Stimulated activated CD8-positive, alpha-beta memory T cell treated with anti-CD3 and anti-CD28 coated beads, Interleukin-2, amount 100 ng/mL, for 1 hour (primary cell): ENCODE measurements around the gene RRP8.

Experiments used
- DNase-seq, 2 donors: peaks; one replicate each; pipeline ENCODE4 v3.0.0-alpha.2; 2020; ENCODE audit warnings: low read depth in 2 of 2

The RRP8 gene

DNA sequence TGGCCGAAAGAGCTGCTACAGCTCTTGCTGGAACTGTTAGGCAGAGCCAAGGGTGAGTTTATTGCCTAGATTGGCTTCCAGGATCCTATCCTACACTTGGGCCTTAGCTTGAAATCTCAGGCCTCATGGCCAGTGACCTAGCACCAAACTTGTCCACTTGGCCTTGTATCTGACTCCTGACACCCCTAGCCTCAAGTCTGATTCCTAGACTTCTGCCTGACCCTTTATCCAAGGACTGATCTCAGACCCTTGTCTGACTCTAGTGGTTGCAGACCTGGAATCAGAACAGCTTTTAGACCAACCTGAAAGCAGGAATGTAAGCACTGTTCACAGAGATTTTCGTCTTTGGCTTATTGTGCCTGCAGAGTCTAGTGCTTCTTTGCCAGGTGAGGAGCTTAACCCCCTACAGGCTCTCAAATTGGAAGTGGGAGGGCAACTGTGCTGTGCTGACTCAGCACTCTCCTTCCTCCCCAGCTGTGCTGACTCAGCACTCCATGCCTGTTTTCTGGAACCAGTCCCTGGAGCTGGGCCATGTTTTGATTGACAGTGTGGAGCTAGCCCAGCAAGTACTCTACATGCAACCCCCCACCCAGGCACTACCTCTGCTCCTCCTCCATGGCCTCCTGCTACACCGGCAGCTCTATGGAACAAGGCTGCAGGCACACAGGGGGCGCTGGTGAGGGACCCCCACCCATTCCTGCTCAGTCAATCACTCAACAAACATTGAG is 35.1 kb downstream of the RRP8 start:
- DNase-seq = no peak

DNA sequence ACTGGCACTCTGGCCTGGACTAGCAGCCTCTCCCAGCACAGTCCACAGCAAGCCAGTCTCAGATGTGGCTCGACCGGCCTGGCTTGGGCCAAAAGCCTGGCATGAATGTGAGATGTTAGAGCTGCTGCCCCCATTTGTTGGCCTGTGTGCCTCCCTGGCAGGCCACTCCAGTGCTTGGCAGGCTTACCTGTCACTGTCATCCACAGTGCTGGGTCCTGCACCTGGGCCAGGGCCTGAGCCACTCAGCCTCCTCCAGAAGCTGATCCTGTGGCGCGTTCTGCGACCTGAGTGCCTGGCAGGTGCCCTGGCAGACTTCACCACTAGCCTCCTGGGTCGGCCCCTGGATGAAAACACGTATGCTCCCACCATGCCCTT is 36.1 kb downstream of the RRP8 start:
- DNase-seq = no peak

DNA sequence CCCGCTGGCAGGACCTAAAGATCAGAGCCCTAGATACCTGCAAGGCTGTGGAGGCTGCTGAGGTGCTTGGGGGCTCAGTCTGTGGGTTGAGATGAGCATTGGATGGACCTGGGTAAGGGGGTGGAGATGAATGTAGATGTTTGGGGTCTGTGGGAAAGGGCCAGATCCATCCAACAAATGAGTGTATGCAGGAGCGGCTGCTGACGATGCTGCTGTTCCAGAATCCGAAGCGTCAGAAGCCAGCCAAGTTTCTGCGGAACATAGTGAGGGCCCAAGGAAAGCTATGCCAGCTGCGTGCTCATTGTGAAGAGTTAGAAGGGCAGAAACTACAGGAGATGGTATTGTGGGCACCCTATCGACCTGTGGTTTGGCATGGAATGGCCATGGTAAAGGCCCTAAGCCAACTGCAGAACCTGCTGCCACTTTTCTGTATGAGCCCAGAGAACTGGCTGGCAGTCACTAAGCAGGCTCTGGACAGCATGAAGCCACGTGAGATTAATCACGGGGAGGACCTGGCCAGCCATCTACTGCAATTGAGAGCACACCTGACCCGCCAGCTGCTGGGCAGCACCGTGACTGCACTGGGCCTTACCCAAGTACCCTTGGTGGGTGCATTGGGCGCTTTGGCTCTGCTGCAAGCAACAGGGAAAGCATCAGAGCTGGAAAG is 36.6 kb downstream of the RRP8 start:
- no peak for DNase-seq

DNA sequence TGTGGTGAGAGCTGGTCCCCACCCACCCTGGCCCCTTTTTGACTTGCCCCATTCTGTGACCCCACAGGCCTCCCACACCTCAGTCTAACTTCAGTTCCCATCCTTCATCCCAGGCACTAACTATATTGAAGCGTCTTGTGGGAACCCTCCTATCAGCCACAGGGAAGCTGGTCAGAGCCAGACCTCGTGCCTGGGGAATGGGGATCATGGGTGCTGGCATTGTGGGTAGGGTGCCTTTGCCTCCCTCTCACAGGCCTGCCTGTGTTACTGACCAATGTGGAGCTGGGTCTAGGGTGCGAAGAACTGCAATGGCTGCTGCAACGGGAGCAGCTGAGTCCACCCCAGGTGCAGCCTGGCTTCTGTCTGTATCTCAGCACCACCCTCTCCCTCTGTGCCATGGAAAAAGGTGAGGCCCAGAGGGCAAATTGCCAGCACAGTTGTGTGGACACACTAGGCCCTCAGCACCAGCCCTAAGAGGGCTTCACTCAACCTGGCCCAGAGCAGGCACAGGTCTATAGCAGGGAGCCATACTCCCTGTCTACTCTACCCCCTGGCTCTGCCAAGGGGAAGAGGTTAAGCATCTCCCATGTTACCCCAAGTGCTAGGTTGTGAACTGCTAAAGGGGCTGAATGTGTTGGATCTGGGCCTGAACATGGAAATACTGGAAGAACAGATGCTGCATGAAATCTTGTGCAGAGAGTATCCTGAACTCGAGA is 37.3 kb downstream of the RRP8 start:
- DNase-seq = no peak

DNA sequence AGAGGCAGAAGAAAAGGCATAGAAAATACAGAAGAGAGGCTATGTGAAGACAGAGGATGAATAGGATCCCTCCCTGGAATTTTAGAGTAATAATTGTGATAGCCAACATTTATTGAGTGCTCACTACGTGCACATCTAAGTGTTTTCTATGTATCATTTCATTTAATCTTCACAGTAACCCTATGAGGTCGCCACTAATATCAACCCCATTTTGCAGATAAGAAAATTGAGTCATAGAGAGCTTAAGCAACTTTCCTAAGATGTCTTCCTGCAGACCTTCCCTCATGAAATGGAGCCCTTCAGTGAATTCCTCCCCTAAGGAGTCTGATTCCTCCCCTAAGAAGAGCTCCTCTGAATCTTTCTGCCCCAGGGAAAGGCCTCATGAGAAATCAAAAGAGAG is 38.1 kb downstream of the RRP8 start:
- DNase-seq = no peak

DNA sequence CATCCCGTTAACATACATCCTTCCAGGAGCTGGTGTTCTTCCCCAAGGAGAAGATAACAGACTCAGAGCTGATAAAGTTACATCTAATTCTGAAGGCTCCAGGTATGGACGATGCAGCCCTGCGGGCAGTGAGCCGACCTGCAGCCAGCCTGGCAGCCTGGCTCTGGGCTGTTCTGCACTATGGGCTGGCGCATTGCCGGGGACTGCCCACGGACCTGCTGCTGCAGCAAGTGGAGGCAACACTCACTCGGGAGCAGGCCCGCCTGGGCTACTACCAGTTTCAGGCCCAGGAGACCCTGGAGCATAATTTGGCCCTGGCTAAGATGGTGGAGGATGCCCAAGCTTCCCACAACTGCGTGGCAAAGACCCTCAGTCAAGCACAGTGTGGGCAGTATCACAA is 39.7 kb downstream of the RRP8 start:
- DNase-seq = no peak

DNA sequence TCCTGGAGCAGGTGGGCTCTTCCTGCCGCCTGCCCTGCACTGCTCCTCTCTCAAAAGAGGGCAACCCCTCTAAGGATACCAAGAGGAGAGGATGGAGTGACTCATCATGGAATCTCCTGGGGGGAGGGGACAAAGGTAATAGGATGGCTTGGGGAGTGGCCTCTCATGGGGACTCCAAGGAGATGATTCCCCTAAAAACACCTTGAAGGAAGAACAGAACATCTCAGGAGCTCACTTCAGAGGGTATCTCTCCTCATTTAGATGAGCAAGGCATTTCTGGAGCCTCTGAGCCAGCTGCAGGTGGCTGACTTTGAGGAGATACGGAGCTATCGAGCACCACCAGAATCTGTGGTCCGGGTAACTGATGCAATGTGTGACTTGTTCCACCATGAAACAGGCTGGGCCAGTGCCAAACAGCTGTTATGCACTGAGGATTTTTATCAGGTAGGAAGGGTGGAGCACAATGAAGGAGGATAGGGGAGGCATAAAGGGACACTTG is 40.2 kb downstream of the RRP8 start:
- no peak for DNase-seq

DNA sequence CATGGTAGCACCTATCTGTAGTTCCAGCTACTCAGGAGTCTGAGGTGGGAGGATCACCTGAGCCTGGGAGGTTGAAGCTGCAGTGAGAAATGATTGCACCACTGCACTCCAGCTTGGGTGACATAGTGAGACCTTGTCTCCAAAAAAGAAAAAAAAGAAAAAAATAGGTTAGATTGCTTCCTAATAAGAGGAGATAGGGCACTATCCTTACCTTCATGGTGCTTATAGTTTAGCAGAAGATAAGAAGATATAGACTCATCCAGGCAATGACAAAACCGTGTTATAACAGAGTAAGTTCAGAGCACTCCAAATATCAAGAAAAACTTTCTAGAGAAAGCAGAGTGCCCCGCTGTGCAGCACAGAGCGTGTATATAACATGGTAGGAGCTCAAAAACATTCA is 42.1 kb downstream of the RRP8 start:
- DNase-seq = no peak

DNA sequence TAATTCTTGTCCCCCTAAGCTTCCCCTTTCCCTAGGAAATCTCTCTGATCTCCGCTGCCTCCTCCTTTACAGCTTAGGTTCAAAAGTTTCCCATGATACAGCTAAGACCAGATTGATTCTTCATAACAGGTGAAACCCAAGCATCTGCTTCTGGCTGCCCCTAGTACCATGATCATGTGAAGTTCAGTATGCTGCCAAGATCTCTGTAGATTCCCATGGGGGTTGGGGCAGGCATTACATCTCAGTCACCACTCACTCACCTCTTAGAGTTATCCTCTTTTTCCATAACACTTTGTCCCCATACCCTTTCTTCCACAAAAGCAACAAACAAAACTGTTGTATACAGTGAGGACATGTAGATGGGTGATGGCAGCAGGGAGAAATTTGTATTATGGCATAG is 44.0 kb downstream of the RRP8 start:
- DNase-seq = no peak

DNA sequence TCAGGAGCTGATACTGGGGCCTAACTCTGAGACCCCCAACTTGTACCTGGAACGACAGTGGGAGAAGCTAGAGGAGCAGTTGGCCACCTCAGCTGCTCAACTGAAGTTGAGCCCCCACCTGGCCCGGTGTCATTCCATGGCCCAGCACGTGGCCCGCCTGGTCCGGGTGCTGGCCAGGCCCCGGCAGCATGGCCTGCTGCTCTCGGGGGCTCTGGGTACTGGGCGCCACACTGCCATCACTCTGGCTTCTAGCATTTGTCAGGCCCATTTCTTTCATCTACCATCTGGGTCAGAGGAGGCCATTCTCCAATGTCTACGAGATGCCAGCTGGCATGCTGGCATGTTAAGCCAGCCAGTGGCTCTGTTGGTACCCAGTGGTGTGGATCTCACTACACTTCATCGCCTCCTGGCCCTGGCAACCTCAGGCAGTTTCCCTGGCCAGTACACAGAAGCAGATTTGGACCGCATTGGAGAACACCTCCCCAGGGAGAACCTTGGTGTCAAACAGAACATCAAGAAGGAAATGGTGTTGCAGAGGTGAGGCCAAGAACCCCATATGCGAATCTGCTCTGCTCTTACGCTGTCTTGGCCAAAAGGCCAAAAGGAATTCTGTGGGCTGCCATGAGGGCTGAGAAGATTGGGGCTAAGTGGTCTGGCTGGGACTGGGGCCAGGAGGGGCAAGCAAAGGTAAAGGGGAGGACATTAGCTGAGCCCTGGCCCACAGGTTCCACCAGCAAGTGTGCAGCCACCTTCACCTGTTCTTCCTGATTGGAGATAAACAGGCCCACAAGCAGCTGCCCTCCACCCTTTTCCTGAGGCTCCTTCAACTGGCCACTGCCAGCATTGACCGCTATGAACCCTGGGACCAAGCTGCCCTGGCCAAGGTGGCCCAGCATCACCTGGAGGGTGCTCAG is 45.4 kb downstream of the RRP8 start:
- no peak for DNase-seq

DNA sequence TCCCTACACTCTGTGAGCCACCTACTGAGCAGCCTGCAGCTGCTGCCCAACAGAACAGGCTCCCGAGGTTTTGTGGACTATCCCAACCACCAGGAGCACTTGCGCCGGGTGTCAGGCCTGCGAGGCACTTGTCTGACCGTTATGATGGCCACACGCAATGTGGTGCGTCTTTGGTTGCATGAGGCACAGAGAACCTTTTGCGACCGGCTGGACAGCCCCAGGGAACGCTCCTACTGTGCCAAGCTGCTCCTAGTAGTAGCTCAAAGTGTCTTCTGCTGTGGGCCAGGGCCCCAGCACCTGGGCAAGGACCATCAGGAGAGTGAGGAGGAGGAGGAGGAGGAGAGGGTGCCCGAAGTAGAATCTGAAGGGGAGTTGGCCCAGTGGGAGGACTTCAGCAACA is 46.4 kb downstream of the RRP8 start:
- DNase-seq = no peak

DNA sequence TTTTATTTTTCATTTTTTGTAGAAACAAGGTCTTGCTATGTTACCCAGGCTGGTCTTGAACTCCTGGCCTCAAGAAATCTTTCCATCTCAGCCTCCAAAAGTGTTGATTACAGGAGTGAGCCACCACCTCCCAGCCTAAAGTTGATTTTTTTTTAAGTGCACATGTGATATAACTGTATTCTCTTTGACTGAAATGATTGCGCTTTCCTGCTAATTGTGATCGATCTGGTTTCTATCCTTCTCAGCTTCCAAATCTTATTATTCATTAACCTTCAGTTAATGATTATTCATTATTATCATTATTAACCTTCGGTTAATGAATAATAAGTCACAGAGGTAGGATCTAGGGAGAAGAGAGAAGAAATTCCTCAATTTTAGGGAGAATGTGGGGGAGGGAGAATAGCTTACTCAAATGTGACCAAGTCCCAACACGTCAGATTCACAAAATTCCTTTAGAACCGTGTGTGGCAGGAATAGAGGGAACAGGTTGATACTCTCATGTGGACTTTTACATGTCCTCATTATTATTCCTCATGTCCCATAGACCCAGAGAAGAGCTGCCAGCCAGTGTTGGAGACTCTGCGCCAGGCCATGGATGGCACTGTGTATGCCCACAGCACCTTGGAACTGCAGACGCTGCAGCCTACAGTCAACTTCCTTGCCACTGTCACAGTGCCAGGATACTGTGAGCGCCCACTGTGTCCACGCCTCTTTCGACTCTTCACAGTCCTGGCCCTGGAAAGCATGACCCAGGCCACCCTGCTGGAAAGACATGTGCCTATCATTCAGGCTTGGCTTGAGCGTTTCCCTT is 47.1 kb downstream of the RRP8 start:
- DNase-seq = no peak

DNA sequence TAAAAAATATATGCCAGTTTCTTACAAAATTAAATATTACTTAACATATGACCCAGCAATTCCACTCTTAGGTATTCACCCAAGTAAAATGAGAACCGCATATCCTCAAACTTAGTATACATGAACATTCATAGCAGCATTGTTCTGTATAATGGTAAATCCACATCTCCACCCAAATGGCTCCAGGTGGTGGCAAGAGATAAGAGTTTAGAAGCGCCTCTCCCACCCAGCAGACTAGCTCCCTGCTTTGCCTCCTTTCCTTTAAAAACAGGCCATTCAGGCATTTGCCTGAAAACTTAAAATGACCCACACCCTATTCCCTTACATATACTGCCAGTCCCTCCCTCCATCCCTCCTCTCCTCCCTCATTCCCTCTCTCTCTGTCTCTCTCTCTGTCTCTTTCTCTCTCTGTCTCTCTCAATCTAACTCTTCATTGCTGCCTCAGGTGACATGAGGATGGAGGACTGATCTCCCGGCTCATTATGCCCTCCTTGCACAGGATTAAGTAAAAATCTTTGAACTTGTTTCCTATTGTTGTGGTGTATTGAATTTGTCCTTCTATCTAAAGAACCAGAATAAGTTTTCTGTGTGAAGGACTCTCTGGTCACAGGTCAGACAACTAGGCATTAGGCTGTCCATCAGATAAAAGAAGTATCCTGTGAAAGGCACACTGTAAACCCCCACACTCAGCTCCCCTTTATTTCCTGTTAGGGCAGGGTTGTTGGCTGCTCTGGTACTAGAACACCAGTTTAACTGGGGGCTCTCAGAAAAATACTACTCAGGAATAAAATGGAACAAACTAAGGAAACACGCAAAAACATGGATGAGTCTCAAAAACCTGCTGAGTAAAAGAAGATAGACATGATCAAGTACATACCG is 48.3 kb downstream of the RRP8 start:
- DNase-seq = no peak

DNA sequence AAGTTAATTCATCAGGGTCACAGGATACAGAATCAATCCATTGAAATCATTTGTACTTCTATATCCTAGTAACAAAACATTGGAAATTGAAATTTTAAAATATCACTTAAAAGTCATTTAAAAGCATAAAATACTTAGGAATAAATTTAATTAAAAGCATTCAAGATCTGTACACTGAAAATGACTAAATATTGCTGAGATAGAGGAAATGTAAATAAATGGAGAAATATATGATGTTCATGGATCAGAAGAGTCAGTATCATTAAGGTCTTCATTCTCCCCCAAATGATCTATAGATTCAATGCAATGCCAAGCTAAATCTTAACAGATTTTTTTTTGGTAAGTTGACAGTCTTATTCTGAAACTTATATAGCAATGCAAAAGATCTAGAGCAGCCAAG is 49.8 kb downstream of the RRP8 start:
- no peak for DNase-seq

DNA sequence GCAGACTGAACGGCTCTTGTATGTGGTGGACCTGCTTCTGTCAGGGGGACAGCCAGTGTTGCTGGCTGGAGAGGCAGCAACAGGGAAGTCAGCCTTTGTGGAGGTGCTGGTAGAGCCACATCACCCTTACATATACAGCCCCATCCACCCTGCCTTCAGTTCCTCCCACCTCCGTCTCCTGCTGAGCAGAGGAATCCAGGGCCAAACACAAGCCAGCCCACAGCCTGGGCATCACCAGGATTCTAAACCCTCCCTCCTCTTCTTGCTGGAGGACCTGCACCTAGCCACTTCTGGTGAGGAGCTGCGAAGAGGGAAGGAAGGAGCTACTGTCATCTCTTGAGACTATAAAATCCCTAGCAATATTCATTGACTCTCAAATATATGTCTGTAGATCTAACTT is 54.8 kb downstream of the RRP8 start:
- no peak for DNase-seq

DNA sequence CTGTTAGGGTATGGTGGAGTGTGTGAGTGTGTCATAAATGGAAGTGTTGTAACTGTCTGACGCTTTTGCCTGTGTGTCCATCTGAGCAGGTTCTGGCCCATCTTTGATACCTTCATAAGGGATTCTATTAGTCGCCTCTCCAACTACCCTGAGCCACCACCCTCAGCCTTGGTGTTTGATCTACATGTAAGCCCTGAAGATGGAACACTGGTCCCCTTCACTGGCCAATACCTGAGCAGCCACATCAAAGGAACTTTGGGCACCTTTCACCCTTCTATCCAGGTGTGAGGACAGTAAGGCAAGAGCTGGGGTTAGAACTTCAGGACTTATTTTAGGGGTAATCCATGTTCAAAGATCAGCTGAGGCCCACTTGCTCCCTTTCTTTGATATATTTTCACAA is 55.3 kb downstream of the RRP8 start:
- no peak for DNase-seq

DNA sequence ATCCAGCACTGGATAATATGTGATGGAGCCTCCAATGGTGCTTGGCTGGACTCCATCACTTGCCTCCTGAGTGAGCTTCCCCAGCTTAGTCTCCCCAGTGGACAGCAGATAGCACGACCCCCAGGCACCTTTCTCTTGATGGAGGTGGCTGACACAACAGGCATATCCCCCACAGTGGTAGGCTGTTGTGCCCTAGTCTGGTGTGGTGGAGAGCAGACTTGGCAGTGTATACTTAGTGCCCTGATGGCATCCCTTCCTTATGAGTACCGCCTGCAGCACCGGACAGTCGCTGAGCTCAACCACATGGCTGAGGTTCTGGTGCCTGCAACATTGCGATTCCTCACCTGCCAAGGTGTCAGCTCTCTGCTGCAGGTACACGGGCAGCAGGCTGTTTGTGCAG is 56.2 kb downstream of the RRP8 start:
- DNase-seq = no peak

DNA sequence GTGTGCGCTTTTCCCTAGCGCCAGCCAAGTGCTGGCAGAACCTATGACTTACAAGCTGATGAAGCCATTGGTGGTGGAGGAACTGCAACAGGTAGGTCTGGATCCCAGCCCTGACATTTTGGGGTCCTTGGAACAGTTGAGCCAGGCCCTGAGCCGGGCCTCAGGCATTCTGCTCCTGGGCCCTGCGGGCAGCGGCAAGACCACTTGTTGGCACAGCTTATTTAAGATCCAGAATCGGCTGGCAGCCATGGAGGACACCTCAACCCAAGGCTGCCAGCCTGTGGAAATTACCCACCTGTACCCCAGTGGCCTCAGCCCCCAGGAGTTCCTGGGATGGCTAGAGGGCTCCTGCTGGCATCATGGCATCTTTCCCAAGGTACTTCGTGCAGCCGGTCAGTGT is 56.7 kb downstream of the RRP8 start:
- no peak for DNase-seq

DNA sequence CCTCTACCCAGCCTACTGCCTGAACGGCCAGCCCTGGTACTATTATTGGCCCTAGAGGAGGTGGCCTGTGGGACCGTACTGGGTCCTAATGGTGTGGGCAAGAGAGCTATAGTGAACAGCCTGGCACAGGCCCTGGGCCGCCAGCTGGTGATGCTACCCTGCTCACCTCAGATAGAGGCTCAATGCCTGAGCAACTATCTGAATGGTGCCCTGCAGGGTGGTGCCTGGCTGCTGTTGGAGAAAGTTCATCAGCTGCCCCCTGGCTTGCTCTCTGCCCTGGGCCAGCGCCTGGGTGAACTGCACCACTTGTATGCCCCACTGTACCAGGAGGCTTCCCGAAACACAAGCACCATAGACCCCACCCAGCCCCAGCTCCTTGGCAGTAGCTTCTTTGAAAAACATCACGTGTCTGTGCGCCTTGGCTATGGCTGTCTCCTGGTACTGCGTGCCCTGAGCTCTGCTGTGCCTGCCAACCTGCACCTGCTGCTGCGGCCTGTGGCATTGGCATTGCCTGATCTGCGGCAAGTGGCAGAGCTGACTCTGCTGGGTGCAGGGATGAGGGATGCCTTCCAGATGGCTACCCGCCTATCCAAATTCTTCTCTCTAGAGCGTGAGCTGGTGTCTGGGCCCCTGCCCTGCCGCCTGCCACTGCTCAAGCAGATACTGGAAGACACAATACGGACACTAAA is 57.4 kb downstream of the RRP8 start:
- no peak for DNase-seq
